Upper lobe of left lung (tissue), 6 donors: ENCODE data around the gene SART1. TPM values are rescaled to one million over a fixed set of nuclear protein-coding genes. Genes with fewer than 3 reads are reported as not detected.

Experiments
- ATAC-seq, 2 donors: fragments of 200-7000 bp; cut with Tn5 transposase; one replicate each; pipeline ENCODE4 v1.9.1; 2022; ENCODE audit warnings: mild to moderate bottlenecking in 2 of 2, moderate library complexity in 2 of 2; ENCODE audit not compliant: low FRiP score in 2 of 2
- DNase-seq, 2 donors: peaks; one replicate each; pipeline ENCODE4 v3.0.0-alpha.2; 2019 to 2020
- H3K27ac ChIP-seq, 4 donors: fragments of 200-600 bp; sonication (generic); one replicate each; pipeline ENCODE4 v1.5.1; 2016 to 2019
- H3K27me3 ChIP-seq, 4 donors: fragments of 200-600 bp; sonication (generic); one replicate each; pipeline ENCODE4 v1.5.1; 2017 to 2019
- H3K36me3 ChIP-seq, 4 donors: fragments of 200-600 bp; sonication (generic); one replicate each; pipeline ENCODE4 v1.5.1; 2016 to 2019
- H3K4me1 ChIP-seq, 4 donors: fragments of 200-600 bp; sonication (generic); one replicate each; pipeline ENCODE4 v1.5.1; 2018 to 2019
- H3K4me3 ChIP-seq, 4 donors: fragments of 200-600 bp; sonication (generic); one replicate each; pipeline ENCODE4 v1.5.1; 2017 to 2019; ENCODE audit warnings: mild to moderate bottlenecking in 2 of 4, moderate library complexity in 1 of 4
- H3K9me3 ChIP-seq, 4 donors: fragments of 200-600 bp; sonication (generic); one replicate each; pipeline ENCODE4 v1.5.1; 2018 to 2019
- EP300 ChIP-seq, 4 donors: sonication (generic); formaldehyde crosslinking; IDR thresholded peaks; one replicate each; pipeline ENCODE4 v1.5.1; 2017; ENCODE audit warnings: antibody characterized with exemption in 4 of 4, control low read depth in 2 of 4
- POLR2A ChIP-seq, 4 donors: fragments of 450-650 bp; IDR thresholded peaks; one replicate each; pipeline ENCODE4 v1.5.1; 2016 to 2017; ENCODE audit warnings: antibody characterized with exemption in 4 of 4, mild to moderate bottlenecking in 2 of 4
- POLR2AphosphoS5 ChIP-seq, 2 donors: sonication (generic); formaldehyde crosslinking; IDR thresholded peaks; one replicate each; pipeline ENCODE4 v1.5.1; 2017; ENCODE audit warnings: antibody characterized with exemption in 2 of 2
- WGBS, 2 donors: methylation state at CpG; one replicate each; pipeline ENCODE4 v1.1.5; 2017 to 2018; 5-methylcytosine and 5-hydroxymethylcytosine counted together
- total RNA-seq, 6 donors: library from RNA; depleted of rRNA in 4 of 6; stranded (reverse); fragments of >200 nt in 4 of 6; gene quantifications; one replicate each; pipeline versions ENCODE4 v1.1.0 to v1.2.1, GENCODE V29; 2016 to 2021
- TF ChIP-seq, protein P1 (sequence below), 6 experiments: fragments of 450-650 bp in 4 of 6; fragments of 200-600 bp in 2 of 6; sonication (generic) in 2 of 6; IDR thresholded peaks; one replicate each; pipeline ENCODE4 v1.5.1; 2016 to 2019; ENCODE audit warnings: antibody characterized with exemption in 6 of 6
- donor health status: DM: no; HTN: no; CAD: no; lungs with moderate emphysema.
- donor health status: DM: no; HTN: yes; CAD: no; lungs with severe emphysema.

The SART1 gene
- total RNA-seq, 6 donors from 2014 or later, result 44.4 to 201 (median 71.4) TPM

DNA sequence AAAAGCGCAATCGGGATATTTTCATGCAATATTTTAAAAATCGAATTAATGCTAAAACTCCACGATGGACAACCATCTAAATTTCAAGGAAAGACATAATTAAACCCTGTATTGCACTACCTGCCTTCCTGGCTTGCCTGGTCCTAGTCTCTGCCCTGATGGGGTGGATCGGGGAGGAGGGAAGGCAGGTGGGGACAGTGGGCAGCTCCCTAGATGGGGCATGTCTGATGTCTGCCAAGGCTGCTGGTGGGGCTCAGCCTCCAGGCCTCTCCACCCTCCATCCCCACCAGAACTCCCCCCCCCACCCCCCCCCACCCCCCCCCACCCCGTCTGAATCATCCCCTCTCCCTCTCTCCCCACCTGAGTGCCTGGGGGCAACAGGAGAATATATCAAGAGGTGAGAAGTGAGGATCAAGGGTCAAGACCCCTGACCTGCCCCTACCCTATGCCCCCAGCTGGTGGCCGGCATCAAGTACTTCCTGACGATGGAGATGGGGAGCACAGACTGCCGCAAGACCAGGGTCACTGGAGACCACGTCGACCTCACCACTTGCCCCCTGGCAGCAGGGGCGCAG, 50.9 kb downstream of the SART1 start:
- 57 to 86% methylated on average over 5 to 12 of the region's 12 CpGs for WGBS, 2 donors
- ATAC-seq, result no peak

GRCh38 chr11:66012946-66013761, 51.6 kb downstream of the SART1 start:
- no peaks in the 10 kb centered on the region for H3K36me3 ChIP-seq
- H3K4me3 ChIP-seq, result no peak overlapping the region
- 18 to 36% methylated on average over 2 to 12 of the region's 12 CpGs for WGBS, 2 donors
- H3K9me3 ChIP-seq, result no peaks in the 10 kb centered on the region
- H3K27ac ChIP-seq, result no peak overlapping the region
- H3K4me1 ChIP-seq, result peaks cover 9 to 30% (median 16%) of the 10 kb centered on the region in 4 donors
- TF ChIP-seq, protein P1, sequence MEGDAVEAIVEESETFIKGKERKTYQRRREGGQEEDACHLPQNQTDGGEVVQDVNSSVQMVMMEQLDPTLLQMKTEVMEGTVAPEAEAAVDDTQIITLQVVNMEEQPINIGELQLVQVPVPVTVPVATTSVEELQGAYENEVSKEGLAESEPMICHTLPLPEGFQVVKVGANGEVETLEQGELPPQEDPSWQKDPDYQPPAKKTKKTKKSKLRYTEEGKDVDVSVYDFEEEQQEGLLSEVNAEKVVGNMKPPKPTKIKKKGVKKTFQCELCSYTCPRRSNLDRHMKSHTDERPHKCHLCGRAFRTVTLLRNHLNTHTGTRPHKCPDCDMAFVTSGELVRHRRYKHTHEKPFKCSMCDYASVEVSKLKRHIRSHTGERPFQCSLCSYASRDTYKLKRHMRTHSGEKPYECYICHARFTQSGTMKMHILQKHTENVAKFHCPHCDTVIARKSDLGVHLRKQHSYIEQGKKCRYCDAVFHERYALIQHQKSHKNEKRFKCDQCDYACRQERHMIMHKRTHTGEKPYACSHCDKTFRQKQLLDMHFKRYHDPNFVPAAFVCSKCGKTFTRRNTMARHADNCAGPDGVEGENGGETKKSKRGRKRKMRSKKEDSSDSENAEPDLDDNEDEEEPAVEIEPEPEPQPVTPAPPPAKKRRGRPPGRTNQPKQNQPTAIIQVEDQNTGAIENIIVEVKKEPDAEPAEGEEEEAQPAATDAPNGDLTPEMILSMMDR (IDR thresholded peaks at IDR 0.05), result no peak
- TF ChIP-seq POLR2AphosphoS5 (IDR thresholded peaks at IDR 0.05), result no peak
- no peak for TF ChIP-seq EP300 (IDR thresholded peaks at IDR 0.05)
- no peak for TF ChIP-seq POLR2A (IDR thresholded peaks at IDR 0.05)
- peak in 1 of 2 donors; percentile 53 for DNase-seq
- H3K27me3 ChIP-seq, result peaks cover 0 to 12% (median 5%) of the 10 kb centered on the region in 4 donors
- peak in 1 of 2 donors; percentile 46 for ATAC-seq

More for the DNA sequence above, 50.9 kb downstream of the SART1 start:
- Histone ChIP-seq H3K4me3 (peak overlapping the region in 1 of 4 donors; percentile 24), H3K27ac (peak overlapping the region; percentile 50 to 79 (median 74)), H3K4me1 (peaks cover 9 to 30% (median 16%) of the 10 kb centered on the region in 4 donors), H3K36me3 (no peaks in the 10 kb centered on the region), H3K27me3 (peaks cover 0 to 12% (median 5%) of the 10 kb centered on the region in 4 donors), H3K9me3 (no peaks in the 10 kb centered on the region)
- TF ChIP-seq, protein P1 (IDR thresholded peaks at IDR 0.05), result no peak
- no peak for TF ChIP-seq POLR2A (IDR thresholded peaks at IDR 0.05)
- no peak for TF ChIP-seq EP300 (IDR thresholded peaks at IDR 0.05)
- TF ChIP-seq POLR2AphosphoS5 (IDR thresholded peaks at IDR 0.05), result no peak
- no peak for DNase-seq

DNA sequence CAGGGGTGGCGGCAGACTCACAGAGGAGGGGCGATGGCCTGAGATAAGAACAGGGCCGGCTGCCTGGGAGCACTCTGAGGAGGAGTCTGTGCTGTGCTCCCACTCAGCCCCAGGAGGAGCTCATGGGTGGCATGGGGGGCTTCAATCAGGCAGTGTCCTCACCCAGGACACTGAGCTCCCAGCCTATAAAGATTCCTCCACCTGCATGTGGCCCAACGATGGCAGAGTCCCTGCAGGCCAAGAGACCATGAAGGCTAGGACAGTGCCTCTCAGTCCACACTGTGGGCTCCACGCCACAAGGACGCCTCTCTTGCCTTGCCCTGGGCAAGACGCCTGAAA, 52.2 kb downstream of the SART1 start:
- DNase-seq (no peak), ATAC-seq (no peak)
- TF ChIP-seq POLR2AphosphoS5 (IDR thresholded peaks at IDR 0.05), result no peak
- TF ChIP-seq POLR2A (IDR thresholded peaks at IDR 0.05), result no peak
- Histone ChIP-seq H3K36me3 (no peaks in the 10 kb centered on the region), H3K4me1 (peaks cover 9 to 30% (median 16%) of the 10 kb centered on the region in 4 donors), H3K27me3 (peaks cover 0 to 12% (median 5%) of the 10 kb centered on the region in 4 donors), H3K9me3 (no peaks in the 10 kb centered on the region), H3K4me3 (no peak overlapping the region), H3K27ac (no peak overlapping the region)
- WGBS, 2 donors, result 66 to 91% methylated on average over 3 to 6 of the region's 7 CpGs

DNA sequence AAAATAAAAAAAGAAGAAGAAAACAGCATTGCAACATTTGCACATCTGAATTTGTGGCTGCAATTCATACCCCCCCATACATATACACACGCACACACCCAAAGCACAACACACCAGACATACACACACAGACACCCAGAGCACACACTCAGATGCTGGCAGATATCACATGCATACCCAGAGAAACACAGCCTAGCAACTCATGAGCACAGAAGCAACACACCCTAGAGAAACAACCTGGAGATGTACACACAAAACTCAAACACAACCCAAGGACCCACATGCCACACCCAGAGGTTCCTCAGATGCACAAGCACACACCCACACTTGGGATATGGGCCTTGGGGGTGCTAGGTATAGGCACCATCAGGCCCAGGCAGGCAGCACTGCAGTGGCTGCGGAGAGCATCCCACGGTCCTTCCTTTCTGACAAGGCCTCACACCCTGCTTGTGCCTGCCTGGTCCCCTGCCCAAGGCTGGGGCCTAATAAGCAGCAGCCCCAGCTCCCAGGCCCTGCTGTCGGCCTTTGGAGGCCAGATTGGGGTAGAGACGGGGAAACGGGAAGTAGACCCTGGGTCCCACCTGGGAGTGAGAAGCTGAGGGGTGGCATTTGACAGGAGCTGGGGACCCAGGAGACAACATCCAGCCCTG, 53.4 kb downstream of the SART1 start:
- Histone ChIP-seq H3K36me3 (no peaks in the 10 kb centered on the region), H3K4me1 (peaks cover 9 to 30% (median 16%) of the 10 kb centered on the region in 4 donors), H3K9me3 (no peaks in the 10 kb centered on the region), H3K27me3 (peaks cover 0 to 12% (median 5%) of the 10 kb centered on the region in 4 donors), H3K4me3 (no peak overlapping the region), H3K27ac (peak overlapping the region in 2 of 4 donors; percentile 52 to 72)
- no peak for TF ChIP-seq EP300 (IDR thresholded peaks at IDR 0.05)
- no peak for DNase-seq
- ATAC-seq, result no peak
- 75 to 78% methylated on average over 1 to 4 of the region's 6 CpGs for WGBS, 2 donors

- DNase-seq, result no peak
- Histone ChIP-seq H3K27me3 (peaks cover 0 to 12% (median 5%) of the 10 kb centered on the region in 4 donors), H3K9me3 (no peaks in the 10 kb centered on the region), H3K4me1 (peaks cover 9 to 30% (median 16%) of the 10 kb centered on the region in 4 donors), H3K36me3 (no peaks in the 10 kb centered on the region), H3K27ac (peak overlapping the region in 2 of 4 donors; percentile 52 to 72), H3K4me3 (no peak overlapping the region)
- no peak for ATAC-seq
- 54 to 70% methylated on average over 3 to 4 of the region's 7 CpGs for WGBS, 2 donors
- TF ChIP-seq POLR2A (IDR thresholded peaks at IDR 0.05) (no peak), EP300 (IDR thresholded peaks at IDR 0.05) (no peak), POLR2AphosphoS5 (IDR thresholded peaks at IDR 0.05) (no peak)
- TF ChIP-seq, protein P1 (IDR thresholded peaks at IDR 0.05), result no peak
Measured at GRCh38 chr11:66015454-66015881, 53.9 kb downstream of the SART1 start.
